ENCODE data around the gene DNAH7. TPM values are rescaled to one million over a fixed set of nuclear protein-coding genes. Genes with fewer than 3 reads are reported as not detected.
"Not testable (repeated sequence)": the region's sequence is repeated elsewhere in the genome, so short reads cannot be mapped to it uniquely, and the experiment has no call there.

DNAH7 gene
- total RNA-seq, 1 donor from 2014 or later = 9.2 TPM

DNA sequence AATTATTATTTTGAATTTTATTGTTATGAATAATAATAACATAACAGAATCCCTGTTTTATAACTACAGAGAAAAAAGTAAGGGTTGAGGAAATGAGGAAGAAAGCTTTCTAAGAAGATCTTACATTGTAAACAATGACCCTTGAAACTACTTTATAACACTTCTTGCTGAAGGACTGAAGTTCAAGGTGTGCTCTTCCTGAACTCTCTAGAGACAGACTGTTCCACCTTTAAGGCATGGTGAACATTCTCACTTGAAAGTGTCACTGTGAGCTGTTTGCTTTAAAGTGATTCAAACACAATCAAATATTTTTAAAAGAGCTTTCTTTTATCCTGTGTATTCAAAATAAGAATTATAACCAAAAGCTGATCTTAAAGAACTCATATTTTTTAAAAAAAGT is 131.5 kb downstream of the DNAH7 start:
- intact Hi-C loops (cut with DNase I) = no loop called here
- TF ChIP-seq, protein P1, sequence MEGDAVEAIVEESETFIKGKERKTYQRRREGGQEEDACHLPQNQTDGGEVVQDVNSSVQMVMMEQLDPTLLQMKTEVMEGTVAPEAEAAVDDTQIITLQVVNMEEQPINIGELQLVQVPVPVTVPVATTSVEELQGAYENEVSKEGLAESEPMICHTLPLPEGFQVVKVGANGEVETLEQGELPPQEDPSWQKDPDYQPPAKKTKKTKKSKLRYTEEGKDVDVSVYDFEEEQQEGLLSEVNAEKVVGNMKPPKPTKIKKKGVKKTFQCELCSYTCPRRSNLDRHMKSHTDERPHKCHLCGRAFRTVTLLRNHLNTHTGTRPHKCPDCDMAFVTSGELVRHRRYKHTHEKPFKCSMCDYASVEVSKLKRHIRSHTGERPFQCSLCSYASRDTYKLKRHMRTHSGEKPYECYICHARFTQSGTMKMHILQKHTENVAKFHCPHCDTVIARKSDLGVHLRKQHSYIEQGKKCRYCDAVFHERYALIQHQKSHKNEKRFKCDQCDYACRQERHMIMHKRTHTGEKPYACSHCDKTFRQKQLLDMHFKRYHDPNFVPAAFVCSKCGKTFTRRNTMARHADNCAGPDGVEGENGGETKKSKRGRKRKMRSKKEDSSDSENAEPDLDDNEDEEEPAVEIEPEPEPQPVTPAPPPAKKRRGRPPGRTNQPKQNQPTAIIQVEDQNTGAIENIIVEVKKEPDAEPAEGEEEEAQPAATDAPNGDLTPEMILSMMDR (IDR thresholded peaks at IDR 0.05) = no peak
- no peak for ATAC-seq

DNA sequence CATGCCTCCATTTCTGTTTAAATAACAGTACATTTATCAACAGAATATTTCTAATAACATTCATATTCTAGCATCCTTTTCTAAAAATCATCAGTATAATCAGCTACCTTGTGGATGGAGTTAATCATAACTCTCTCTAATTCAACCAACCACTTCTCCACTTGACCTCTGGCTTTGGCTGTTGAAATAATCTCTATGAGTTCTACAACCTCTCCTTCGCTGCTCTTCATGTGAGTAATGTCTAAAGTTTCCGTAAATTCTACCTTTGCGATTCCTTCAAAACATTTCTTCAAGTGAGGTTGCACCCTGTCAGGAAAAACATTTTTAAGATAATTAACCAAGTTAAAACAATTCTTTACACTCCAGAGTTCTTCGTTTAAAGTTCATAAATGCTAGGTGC is 134.2 kb downstream of the DNAH7 start:
- ATAC-seq = no peak
- intact Hi-C loops (cut with DNase I) = no loop called here

More for the DNA sequence above, 131.5 kb downstream of the DNAH7 start:
- no peaks in the 10 kb centered on the region for H3K27me3 ChIP-seq (ENCODE audit: low read depth)
- H3K9me3 ChIP-seq = no peaks in the 10 kb centered on the region
- no peak overlapping the region for H3K4me3 ChIP-seq
- H3K36me3 ChIP-seq = no peaks in the 10 kb centered on the region
- H3K4me1 ChIP-seq = no peaks in the 10 kb centered on the region
- no peak overlapping the region for H3K27ac ChIP-seq
- DNase-seq = no peak

DNA sequence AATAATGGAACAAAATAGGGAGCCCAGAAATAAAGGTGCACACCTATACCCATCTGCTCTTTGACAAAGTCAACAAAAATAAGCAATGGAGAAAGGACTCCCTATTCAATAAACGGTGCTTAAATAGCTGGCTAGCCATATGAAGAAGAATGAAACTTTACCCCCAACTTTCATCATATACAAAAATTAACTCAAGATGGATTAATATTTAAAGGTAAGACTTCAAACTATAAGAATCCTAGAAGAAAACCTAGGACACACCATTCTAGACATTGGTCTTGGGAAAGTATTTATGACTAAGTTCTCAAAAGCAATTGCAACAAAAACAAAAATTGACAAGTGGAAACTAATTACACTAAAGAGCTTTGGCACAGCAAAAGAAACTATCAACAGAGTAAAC is 139.1 kb downstream of the DNAH7 start:
- Histone ChIP-seq H3K27me3 (ENCODE audit: low read depth) (no peaks in the 10 kb centered on the region), H3K4me1 (no peaks in the 10 kb centered on the region), H3K4me3 (no peak overlapping the region), H3K27ac (no peak overlapping the region), H3K9me3 (no peaks in the 10 kb centered on the region), H3K36me3 (no peaks in the 10 kb centered on the region)
- no peak for ATAC-seq
- intact Hi-C loops (cut with DNase I) = no loop called here
- DNase-seq = no peak
- TF ChIP-seq, protein P1 (IDR thresholded peaks at IDR 0.05) = no peak

More for the DNA sequence above, 134.2 kb downstream of the DNAH7 start:
- H3K4me3 ChIP-seq = no peak overlapping the region
- H3K27ac ChIP-seq = no peak overlapping the region
- H3K4me1 ChIP-seq = no peaks in the 10 kb centered on the region
- DNase-seq = no peak
- TF ChIP-seq, protein P1 (IDR thresholded peaks at IDR 0.05) = no peak
- no peaks in the 10 kb centered on the region for H3K36me3 ChIP-seq
- no peaks in the 10 kb centered on the region for H3K9me3 ChIP-seq
- H3K27me3 ChIP-seq (ENCODE audit: low read depth) = no peaks in the 10 kb centered on the region

DNA sequence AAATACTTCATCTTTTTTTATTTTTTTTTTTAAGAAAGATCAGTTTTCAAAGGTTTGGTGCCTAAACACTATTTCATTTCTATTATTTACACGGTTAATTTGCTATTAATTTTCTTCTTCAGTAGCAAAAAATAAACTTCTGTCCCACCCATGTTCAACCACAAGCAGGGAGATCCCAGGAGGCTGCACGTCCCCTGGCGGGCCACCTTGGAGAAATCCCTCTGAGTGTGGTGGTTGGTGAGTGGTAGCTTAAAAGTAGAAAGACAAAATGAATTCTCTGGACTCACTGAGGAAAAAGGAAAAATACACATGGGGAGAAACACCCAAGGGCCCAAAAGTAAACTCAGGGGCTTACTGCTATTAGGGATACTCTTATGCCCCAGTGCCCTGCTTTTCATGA is 143.5 kb downstream of the DNAH7 start:
- Histone ChIP-seq H3K4me3 (no peak overlapping the region), H3K36me3 (no peaks in the 10 kb centered on the region), H3K27ac (no peak overlapping the region), H3K4me1 (no peaks in the 10 kb centered on the region), H3K27me3 (ENCODE audit: low read depth) (no peaks in the 10 kb centered on the region), H3K9me3 (no peaks in the 10 kb centered on the region)
- no peak for ATAC-seq
- intact Hi-C loops (cut with DNase I) = no loop called here
- DNase-seq = no peak
- TF ChIP-seq, protein P1 (IDR thresholded peaks at IDR 0.05) = no peak

DNA sequence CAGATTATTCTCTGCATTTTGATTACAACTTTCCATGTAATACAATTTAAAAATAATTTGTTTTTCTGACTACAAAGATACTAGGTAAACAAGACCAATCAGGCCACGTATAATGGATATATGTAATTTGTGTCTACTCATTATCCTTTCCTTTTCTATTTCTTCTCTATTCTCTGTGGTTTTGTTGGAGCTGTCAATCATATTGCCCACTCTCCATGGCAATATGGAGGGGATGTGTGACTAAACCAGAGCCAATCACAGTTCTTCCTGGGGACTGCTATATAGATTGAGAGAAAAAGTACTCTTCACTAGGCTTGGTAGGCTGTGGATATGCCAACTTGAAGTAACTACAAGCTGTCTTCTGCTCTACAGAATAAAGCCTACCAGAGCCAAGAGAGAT is 144.7 kb downstream of the DNAH7 start:
- Histone ChIP-seq H3K27ac (no peak overlapping the region), H3K36me3 (no peaks in the 10 kb centered on the region), H3K27me3 (ENCODE audit: low read depth) (no peaks in the 10 kb centered on the region), H3K4me3 (no peak overlapping the region), H3K9me3 (no peaks in the 10 kb centered on the region), H3K4me1 (no peaks in the 10 kb centered on the region)
- no peak for ATAC-seq
- no peak for DNase-seq
- TF ChIP-seq, protein P1 (IDR thresholded peaks at IDR 0.05) = no peak
- intact Hi-C loops (cut with DNase I) = no loop called here

DNA sequence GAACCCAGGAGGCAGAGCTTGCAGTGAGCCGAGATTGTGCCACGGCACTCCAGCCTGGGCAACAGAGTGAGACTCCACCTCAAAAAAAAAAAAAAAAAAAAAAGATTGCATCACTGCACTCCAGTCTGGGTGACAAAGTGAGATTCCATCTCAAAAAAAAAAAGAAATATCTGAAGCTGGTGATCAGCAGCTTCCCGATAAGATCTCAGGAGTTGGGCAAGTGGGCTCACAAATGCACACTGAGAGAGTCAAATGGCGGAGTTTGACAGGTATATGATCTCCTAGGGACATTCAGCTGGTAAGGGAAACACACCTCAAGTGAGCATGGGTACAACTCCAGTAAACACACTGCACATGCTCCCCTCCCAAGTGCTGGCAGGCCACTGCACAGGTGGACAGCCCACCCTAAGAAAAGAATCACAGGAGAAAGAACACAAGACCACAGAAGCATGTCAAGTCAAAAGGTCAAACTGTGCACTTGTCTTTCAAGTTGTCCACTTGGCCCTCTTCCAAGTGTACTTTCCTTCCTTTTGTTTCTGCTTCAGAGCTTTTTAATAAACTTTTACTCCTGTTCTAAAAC is 151.5 kb downstream of the DNAH7 start:
- intact Hi-C loops (cut with DNase I); H3K27me3 ChIP-seq (ENCODE audit: low read depth); H3K4me3 ChIP-seq; DNase-seq; H3K9me3 ChIP-seq; H3K27ac ChIP-seq; ATAC-seq; H3K4me1 ChIP-seq; H3K36me3 ChIP-seq: not testable (repeated sequence)
